Psoas muscle (tissue), 8 donors: Measurements from ENCODE around the gene BRD9. TPM values are rescaled to one million over a fixed set of nuclear protein-coding genes. Genes with fewer than 3 reads are reported as not detected.
"Not testable (repeated sequence)": the region's sequence is repeated elsewhere in the genome, so short reads cannot be mapped to it uniquely, and the experiment has no call there.

ENCODE experiments used
- ATAC-seq, 4 donors: fragments of 200-7000 bp; cut with Tn5 transposase; one replicate each; pipeline ENCODE4 v1.9.1; 2020; ENCODE audit warnings: moderate library complexity in 3 of 4, mild to moderate bottlenecking in 2 of 4
- DNase-seq, 2 donors: peaks; one replicate each; pipeline ENCODE4 v3.0.0-alpha.2; 2020
- H3K27ac ChIP-seq: fragments of 200-600 bp; one replicate; pipeline ENCODE4 v1.8.0; 2022
- H3K27me3 ChIP-seq, 3 donors: fragments of 200-600 bp in 1 of 3; one replicate each; pipeline versions ENCODE4 v1.6.1 to v1.8.0; 2013 to 2022; ENCODE audit warnings: low read length in 2 of 3, mild to moderate bottlenecking in 2 of 3, moderate library complexity in 1 of 3; ENCODE audit not compliant: insufficient read depth in 3 of 3
- H3K36me3 ChIP-seq, 2 donors: fragments of 200-600 bp in 1 of 2; one replicate each; pipeline versions ENCODE4 v1.6.1 to v1.8.0; 2013 to 2022; ENCODE audit warnings: low read depth in 1 of 2, mild to moderate bottlenecking in 1 of 2, moderate library complexity in 1 of 2; ENCODE audit not compliant: insufficient read depth in 1 of 2
- H3K4me1 ChIP-seq: fragments of 200-600 bp; one replicate; pipeline ENCODE4 v1.8.0; 2022
- H3K4me3 ChIP-seq: fragments of 200-600 bp; one replicate; pipeline ENCODE4 v1.8.0; 2022; ENCODE audit warnings: mild to moderate bottlenecking
- H3K9me3 ChIP-seq: fragments of 200-600 bp; one replicate; pipeline ENCODE4 v1.8.0; 2022
- WGBS, 3 donors: extraction: QIAGEN DNeasy Blood & Tissue Kit; methylation state at CpG; one replicate each; pipeline versions ENCODE4 v1.1.6 to v1.1.7; 2013; 5-methylcytosine and 5-hydroxymethylcytosine counted together
- intact Hi-C, 2 donors: fragments of 100-400 bp; cut with DNase I; formaldehyde crosslinking; loops; one replicate each; pipeline versions ENCODE4 v1.11.0 to v1.14.2; 2022
- polyA plus RNA-seq, 3 donors: library from polyadenylated mRNA; stranded (reverse); fragments of 200-250 nt; gene quantifications; one replicate each; pipeline ENCODE4 v1.2.3, GENCODE V29; 2013
- total RNA-seq, 4 donors: library from RNA; stranded (reverse); fragmentation: NEBNext Ultra II Directional in 2 of 4; extraction: Animal tissue kit (Norgen Biotek cat#: 25700) in 2 of 4; gene quantifications; one replicate each; pipeline versions ENCODE4 v1.2.1 to v1.2.4, GENCODE V29; 2021 to 2023
- TF ChIP-seq, protein P1 (sequence below): fragments of 200-600 bp; IDR thresholded peaks from one replicate; pipeline ENCODE4 v1.8.0; 2022; ENCODE audit warnings: antibody characterized with exemption
- donor health status: healthy with polysubstance abuse.
- donor health status: DM: no; HTN: no; CAD: no; lungs with moderate emphysema.
- donor health status: Bipolar disorder and iron deficiency.
- donor health status: healthy.
- donor health status: DM: yes; HTN: yes; CAD: no.
- donor health status: DM: no; HTN: no; CAD: no.
- donor health status: DM: no; HTN: no; CAD: no.
- donor health status: DM: yes; HTN: yes; CAD: no.

The BRD9 gene
- total and polyA plus RNA-seq, 7 donors, result 18.7 to 28.0 (median 22.6) TPM

DNA sequence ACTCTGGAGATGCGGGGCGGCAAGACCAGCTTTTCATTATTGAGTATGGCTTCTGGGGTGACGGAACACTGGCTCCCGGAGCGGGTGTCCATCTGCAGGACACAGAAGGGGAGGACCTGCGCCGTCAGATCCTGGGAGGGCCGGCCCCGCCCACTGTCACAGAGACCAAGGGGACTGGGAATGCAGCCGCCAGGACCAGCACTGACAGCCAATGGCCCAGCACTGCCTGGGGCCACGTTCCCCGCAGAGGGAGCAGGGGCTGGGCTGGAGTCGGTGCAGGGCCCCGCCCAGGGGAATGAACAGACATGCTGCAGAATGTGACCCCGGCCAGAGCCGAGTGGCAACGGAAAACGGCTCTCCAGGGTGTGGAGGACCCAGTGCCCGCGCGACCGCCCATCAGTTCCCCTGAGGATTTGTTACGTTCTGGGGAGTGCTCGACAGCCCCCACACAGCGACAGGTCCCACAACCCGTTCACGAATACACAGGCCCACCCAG, 42.0 kb downstream of the BRD9 start, which contains the start of gene ZDHHC11:
Gene ZDHHC11, minus strand, starts transcription at position 476 of the 496 bp plus-strand sequence. Its CDS starts 384 bp downstream, at position 92.
- peak within 1 kb of the TSS; percentile 22 for H3K4me3 ChIP-seq
- H3K27ac ChIP-seq, result no peak within 1 kb of the TSS
- ATAC-seq (peak in 3 of 4 donors; percentile 20 to 71 (median 56)), DNase-seq (peak; percentile 40 to 67)
- H3K36me3 ChIP-seq, result no peaks in the 10 kb centered on the region
- no peaks in the 10 kb centered on the region for H3K9me3 ChIP-seq
- WGBS, 3 donors, result 37 to 39% (median 39%) methylated on average over 23 to 27 of the region's 27 CpGs
- no peaks in the 10 kb centered on the region for H3K4me1 ChIP-seq
- peaks cover 0 to 31% (median 18%) of the 10 kb centered on the region in 3 donors for H3K27me3 ChIP-seq
- TF ChIP-seq, protein P1, sequence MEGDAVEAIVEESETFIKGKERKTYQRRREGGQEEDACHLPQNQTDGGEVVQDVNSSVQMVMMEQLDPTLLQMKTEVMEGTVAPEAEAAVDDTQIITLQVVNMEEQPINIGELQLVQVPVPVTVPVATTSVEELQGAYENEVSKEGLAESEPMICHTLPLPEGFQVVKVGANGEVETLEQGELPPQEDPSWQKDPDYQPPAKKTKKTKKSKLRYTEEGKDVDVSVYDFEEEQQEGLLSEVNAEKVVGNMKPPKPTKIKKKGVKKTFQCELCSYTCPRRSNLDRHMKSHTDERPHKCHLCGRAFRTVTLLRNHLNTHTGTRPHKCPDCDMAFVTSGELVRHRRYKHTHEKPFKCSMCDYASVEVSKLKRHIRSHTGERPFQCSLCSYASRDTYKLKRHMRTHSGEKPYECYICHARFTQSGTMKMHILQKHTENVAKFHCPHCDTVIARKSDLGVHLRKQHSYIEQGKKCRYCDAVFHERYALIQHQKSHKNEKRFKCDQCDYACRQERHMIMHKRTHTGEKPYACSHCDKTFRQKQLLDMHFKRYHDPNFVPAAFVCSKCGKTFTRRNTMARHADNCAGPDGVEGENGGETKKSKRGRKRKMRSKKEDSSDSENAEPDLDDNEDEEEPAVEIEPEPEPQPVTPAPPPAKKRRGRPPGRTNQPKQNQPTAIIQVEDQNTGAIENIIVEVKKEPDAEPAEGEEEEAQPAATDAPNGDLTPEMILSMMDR, result no peak
- intact Hi-C loops, result no loop called here

DNA sequence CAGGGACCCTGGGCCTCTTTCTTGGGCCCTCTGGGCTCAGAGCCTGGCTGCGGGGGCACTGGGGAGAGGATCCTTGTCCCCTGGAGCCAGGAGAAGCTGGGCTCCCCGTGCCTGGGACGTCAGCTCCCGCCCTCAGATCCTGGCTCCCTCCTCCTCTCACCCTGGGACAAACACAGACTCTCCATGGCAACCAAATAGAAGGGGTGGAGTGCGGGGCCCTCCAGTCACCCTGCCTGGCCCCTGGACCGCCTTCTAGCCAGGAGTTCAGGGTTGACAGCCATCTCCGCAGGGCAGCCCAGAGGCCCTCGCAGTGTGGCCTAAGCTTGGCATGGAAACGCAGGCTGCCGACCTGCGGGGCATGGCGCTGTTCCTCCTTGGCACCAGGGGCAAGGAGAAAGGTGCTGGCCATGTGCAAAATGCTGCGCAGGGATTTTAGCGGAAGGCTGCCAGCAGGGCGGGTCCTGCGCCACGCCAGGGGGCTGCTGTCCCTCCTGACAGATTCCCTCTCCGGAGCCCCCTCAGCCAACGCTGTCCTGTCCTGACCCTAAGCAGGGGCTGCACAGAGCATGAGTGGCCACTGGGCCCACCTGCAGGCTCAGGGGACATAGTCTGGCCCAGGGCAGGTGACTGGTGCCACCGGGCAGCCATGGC, 42.8 kb downstream of the BRD9 start:
- 64 to 66% (median 65%) methylated on average over 20 of the region's 20 CpGs for WGBS, 3 donors
- TF ChIP-seq, protein P1, result no peak
- ATAC-seq, result peak in 1 of 4 donors; percentile 33
- no peaks in the 10 kb centered on the region for H3K36me3 ChIP-seq
- DNase-seq, result peak; percentile 27 to 45
- peak overlapping the region; percentile 22 for H3K4me3 ChIP-seq
- H3K4me1 ChIP-seq, result no peaks in the 10 kb centered on the region
- no peaks in the 10 kb centered on the region for H3K9me3 ChIP-seq
- H3K27me3 ChIP-seq, result peaks cover 0 to 31% (median 15%) of the 10 kb centered on the region in 3 donors
- intact Hi-C loops, result loop anchor here in 1 of 2 donors (10.0 kb wide), 1 partner anchor 85 kb away; no protein-coding TSS in a partner anchor
- no peak overlapping the region for H3K27ac ChIP-seq

DNA sequence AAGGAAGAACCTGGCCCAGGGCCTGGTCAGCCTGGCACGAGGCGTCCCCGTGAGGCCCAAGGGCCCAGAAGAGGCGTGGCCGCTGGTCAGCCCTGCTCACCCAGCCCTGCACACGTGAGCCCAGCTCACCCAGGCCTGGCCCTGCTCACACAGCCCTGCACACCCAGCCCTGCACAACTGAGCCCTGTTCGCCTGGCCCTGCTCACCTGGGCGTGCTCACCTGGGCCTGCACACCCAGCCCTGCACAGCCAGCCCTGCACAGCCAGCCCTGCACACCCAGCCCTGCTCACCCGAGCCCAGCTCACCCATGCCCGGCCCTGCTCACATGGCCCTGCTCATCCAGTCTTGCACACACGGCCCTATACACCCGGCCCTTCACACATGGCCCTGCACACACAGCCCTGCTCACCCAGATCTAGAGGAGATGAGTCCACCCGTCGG, 43.9 kb downstream of the BRD9 start:
- Histone ChIP-seq H3K4me1 (no peaks in the 10 kb centered on the region), H3K4me3 (no peak overlapping the region), H3K27ac (no peak overlapping the region), H3K36me3 (no peaks in the 10 kb centered on the region), H3K27me3 (peaks cover 0 to 31% (median 15%) of the 10 kb centered on the region in 3 donors), H3K9me3 (no peaks in the 10 kb centered on the region)
- TF ChIP-seq, protein P1, result no peak
- WGBS, 3 donors, result 90 to 93% (median 92%) methylated on average over 14 of the region's 14 CpGs
- ATAC-seq (no peak), DNase-seq (peak; percentile 11 to 28)
- intact Hi-C loops, result loop anchor here in 1 of 2 donors (10.0 kb wide), 1 partner anchor 84 kb away; no protein-coding TSS in a partner anchor

DNA sequence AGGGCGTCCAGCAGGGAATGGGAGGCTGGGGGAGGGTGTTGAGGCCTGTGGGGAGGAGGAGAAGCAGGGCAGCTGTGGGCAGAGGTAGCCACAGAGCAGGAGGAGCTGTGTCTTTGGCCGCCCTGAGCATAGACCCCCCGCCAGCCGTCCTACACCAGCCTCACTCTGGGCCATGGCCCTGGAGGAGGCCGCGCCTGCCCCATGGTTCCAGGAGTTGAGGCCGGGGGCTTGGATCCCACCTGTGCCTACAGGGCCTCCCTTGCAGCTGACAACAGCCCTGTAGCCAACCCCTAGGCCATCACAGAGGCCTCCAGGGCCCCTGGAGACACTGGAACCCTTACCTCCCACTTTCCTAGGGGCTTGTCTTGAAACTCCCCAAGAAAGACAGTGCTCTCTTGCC, 44.9 kb downstream of the BRD9 start:
- H3K36me3 ChIP-seq, H3K27ac ChIP-seq, H3K9me3 ChIP-seq, H3K4me3 ChIP-seq, ATAC-seq, H3K4me1 ChIP-seq: not testable (repeated sequence)
- WGBS, 3 donors, result 94 to 96% (median 96%) methylated on average over 5 to 6 of the region's 7 CpGs
- intact Hi-C loops, result loop anchor here (2.0 to 10.0 kb wide), 2 partner anchors 83 to 89 kb away; no protein-coding TSS in a partner anchor
- peak in 1 of 2 donors; percentile 11 for DNase-seq
- peaks cover 0 to 31% (median 11%) of the 10 kb centered on the region in 3 donors for H3K27me3 ChIP-seq

DNA sequence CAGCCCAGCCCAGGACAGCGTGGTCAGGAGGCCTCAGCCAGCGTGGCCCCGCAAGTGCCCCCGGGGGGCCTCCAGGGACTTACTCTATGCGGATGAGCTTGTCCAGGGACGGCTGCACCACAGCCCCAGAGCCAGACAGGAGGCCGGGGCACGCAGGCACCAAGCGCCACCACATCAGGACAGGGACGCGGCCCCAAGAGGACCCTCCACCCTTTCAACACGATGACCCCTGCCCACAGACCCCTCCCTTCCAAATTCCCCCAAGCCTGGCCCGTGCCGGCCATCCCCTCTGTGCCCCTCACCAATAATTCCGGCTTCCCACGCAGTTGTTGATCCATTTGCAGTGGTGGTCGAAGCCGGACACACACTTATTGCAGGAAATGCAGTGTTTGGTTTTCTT, 45.4 kb downstream of the BRD9 start:
- not testable (repeated sequence) for DNase-seq, H3K4me3 ChIP-seq, ATAC-seq, H3K36me3 ChIP-seq, H3K4me1 ChIP-seq, H3K27ac ChIP-seq, H3K9me3 ChIP-seq
- intact Hi-C loops, result loop anchor here (2.0 to 10.0 kb wide), 2 partner anchors 82 to 88 kb away; no protein-coding TSS in a partner anchor
- peaks cover 0 to 29% (median 7%) of the 10 kb centered on the region in 3 donors for H3K27me3 ChIP-seq
- 89 to 93% (median 92%) methylated on average over 5 to 9 of the region's 18 CpGs for WGBS, 3 donors

- peak; percentile 10 to 35 for DNase-seq
- not testable (repeated sequence) for ATAC-seq, H3K27ac ChIP-seq, H3K9me3 ChIP-seq, H3K36me3 ChIP-seq, H3K4me1 ChIP-seq, H3K4me3 ChIP-seq
- intact Hi-C loops, result loop anchor here (2.0 to 10.0 kb wide), 2 partner anchors 82 to 88 kb away; no protein-coding TSS in a partner anchor
- H3K27me3 ChIP-seq, result peaks cover 0 to 24% (median 7%) of the 10 kb centered on the region in 3 donors
- WGBS, 3 donors, result 85 to 90% (median 87%) methylated on average over 18 of the region's 18 CpGs
These were observed 46.0 kb downstream of the BRD9 start for GRCh38 chr5:846602-847091.

GRCh38 chr5:845676-846601, 46.7 kb downstream of the BRD9 start:
- not testable (repeated sequence) for H3K4me1 ChIP-seq, DNase-seq, H3K27ac ChIP-seq, ATAC-seq, H3K4me3 ChIP-seq, H3K9me3 ChIP-seq, H3K36me3 ChIP-seq
- intact Hi-C loops, result loop anchor here (2.0 to 10.0 kb wide), 2 partner anchors 81 to 87 kb away; no protein-coding TSS in a partner anchor
- H3K27me3 ChIP-seq, result peaks cover 0 to 18% (median 5%) of the 10 kb centered on the region in 3 donors
- 77 to 85% (median 83%) methylated on average over 13 to 25 of the region's 35 CpGs for WGBS, 3 donors
